Activated CD8-positive, alpha-beta memory T cell treated with anti-CD3 and anti-CD28 coated beads for 24 hours (primary cell): Measurements from ENCODE around the gene DRAP1.

ENCODE experiments used
- DNase-seq: peaks from one replicate; pipeline ENCODE4 v3.0.0-alpha.2; 2020

Gene DRAP1

GRCh38 chr11:65965986-65966762 is 46.9 kb downstream of the DRAP1 start:
- DNase-seq: no peak

DNA sequence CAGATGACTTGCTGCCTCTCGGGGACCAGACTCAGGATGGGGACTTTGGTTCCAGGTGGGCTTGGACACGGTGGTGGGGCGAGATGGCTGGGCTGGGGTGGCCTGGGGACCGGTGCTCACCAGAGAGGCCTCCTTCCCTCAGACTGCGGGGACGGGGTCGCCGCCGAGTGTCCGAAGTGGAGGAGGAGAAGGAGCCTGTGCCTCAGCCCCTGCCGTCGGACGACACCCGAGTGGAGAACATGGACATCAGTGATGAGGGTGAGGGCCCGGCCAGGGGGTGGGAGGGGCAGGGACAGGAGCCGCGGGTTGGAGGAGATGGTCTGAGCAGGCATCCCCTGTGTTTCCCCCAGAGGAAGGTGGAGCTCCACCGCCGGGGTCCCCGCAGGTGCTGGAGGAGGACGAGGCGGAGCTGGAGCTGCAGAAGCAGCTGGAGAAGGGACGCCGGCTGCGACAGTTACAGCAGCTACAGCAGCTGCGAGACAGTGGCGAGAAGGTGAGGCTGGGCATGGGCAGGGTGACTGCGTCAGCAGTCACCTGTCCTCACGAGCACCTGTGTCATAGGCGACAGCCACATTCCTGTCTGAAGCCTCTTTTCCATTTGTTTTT is 48.2 kb downstream of the DRAP1 start:
- no peak for DNase-seq

DNA sequence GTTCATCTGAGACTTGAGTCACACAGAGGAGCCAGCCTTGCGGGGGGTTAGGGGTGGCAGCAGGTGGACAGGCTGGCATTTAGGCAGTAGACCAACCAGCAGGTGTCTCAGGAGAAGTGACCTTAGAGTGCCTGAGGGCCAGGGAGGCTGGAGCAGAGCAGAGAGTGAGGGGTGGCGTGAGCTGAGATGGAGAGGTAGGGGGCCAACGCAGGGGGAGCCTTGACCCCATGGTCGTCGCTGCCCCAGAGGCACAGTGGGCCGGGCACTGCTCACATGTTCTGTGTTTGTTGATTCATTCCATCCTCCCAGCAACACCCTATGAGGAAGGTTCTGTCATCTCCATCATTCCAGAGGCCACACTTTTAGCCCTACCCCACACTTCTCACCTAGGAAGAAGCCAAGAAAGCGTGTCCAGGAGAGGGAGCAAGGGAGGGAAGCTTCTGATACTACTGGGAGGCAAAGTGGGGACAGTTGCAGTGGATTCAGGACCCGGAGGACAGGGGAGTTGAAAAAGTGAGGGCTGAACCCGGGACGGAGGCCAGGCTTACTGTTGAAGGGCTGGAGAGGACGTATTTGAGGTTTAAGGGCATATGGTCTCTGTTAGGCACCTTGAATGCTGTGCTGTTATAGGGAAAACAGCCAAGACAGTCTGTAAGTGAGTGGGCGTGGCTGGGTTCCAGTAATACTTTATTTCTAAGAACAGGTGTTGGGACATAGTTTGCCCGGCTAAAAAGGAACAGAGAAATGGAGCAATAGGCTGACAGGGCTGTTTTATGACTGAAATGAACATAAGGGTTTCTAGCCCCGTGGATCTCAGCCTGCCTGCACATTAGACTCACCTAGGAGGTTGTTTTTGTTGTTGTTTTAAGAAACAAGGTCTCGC is 49.6 kb downstream of the DRAP1 start:
- DNase-seq: no peak
